Hepatocyte (in vitro differentiated cells): ENCODE measurements around the gene ZNF735.

Source experiments
- CTCF ChIP-seq: fragments of 200-600 bp; sonication (generic); IDR thresholded peaks from 2 replicates; pipeline ENCODE4 v1.5.1; 2016; ENCODE audit warnings: antibody characterized with exemption, mild to moderate bottlenecking; ENCODE audit not compliant: poor library complexity
- EZH2 ChIP-seq: fragments of 200-600 bp; sonication (generic); IDR thresholded peaks from 2 replicates; pipeline ENCODE4 v1.6.1; 2016; ENCODE audit warnings: antibody characterized with exemption, mild to moderate bottlenecking, borderline replicate concordance

DNA sequence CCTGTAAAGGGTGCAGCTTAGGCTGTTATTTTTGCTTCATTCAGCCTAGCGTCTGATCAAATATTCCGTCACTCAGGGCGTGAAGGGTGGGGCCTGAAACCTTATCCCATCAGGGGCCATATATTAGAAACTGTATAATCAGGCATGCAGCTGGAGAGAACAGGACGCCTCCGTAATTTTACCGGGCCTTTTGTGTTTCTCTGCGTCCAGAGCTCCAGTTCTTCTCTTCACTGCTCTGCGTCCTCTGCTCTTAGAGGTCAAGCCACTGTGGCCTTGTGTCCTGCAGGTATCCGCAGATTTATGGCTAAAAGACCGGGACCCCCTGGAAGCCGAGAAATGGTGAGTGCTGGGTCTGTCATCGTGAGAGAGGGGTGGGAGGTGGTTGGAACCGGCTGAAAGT, at the start of gene ZNF735:
- TF ChIP-seq CTCF (no peak), EZH2 (no peak)
